GM19240 (cell line): ENCODE measurements around the gene SERPINA3.

Experiments used
- DNase-seq: peaks from one replicate; pipeline ENCODE4 v3.0.0; 2011; ENCODE audit warnings: low spot score; ENCODE audit not compliant: insufficient read length

SERPINA3 gene

GRCh38 chr14:94612580-94613554, 676 bp downstream of the SERPINA3 start:
- no peak for DNase-seq

DNA sequence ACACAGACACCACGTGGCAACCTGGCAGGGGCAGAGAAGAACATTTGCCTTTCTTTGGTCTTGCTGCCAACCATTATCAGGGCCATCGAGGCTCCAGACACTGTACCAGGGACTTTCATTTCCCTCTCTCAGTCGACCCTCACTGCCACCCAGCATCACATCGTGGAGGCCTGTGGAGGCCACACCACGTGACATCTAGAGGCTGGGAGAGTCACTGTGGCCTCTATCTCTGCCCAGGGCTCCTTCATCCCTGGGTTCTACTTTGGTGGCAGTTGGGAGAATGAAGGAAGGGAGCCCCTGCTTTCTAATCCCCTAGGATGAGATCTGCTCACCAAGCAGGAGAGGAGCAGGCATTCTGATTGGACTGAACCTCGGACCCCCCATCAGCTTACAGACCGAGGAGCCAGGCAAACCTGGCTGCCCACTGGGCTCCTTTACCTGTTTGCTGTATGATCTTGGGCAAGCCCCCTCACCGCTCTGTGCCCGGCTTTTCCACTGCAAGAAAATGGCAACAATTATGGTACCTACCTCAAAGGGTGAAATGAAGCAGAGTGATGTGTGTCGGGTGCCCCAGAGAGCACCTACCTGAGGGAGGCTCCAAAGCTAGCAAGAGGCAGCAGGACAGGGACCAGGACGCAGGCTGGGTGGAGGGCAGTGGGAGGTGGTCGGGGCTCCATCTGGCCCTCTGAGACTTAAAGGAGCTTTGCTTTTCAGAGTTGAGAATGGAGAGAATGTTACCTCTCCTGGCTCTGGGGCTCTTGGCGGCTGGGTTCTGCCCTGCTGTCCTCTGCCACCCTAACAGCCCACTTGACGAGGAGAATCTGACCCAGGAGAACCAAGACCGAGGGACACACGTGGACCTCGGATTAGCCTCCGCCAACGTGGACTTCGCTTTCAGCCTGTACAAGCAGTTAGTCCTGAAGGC, 1.8 kb downstream of the SERPINA3 start:
- no peak for DNase-seq

DNA sequence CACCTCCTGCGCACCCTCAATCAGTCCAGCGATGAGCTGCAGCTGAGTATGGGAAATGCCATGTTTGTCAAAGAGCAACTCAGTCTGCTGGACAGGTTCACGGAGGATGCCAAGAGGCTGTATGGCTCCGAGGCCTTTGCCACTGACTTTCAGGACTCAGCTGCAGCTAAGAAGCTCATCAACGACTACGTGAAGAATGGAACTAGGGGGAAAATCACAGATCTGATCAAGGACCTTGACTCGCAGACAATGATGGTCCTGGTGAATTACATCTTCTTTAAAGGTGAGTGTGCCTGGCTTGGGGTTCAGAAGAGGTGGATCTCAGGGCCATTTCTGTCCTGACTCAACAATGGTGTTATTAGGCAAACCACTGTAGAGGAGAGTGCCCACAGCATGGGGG, 2.6 kb downstream of the SERPINA3 start:
- no peak for DNase-seq

GRCh38 chr14:94615254-94615653, 3.1 kb downstream of the SERPINA3 start:
- DNase-seq: no peak

DNA sequence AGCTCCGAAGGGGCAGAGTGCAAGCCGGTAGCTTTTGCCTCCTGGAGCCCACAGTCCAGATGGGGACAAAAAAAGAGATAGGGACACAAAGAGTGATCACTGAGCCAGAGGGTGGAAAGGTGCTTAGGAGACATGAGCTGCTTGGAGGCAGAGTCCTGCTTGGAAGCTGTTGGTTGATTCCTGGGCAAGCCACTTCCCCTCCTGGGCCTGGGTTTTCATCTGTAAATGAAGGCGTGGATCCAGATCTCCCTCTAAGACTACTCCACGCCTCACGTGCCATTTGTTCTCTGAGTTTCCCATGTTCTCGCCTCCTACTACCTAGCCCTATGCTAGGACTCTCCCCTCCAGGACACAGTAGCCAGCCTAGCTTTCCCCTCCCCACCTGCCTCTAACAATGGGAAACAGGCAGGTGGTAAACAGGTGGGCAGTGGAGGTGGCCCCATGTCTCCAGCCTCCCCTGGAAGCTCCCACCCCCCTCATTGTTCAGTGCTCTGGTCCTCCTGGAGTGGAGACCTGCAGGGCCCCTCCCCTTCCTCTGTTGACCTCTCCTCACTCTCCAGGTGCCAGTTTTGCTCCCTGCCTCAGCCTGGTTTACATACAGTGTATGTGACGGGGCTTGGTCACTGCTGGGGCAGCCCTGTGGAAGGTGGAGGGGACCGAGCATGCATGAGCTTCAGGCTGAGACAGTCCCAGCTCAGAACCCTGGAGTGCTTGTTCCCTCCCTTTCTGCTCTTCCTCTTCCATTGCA, 3.8 kb downstream of the SERPINA3 start:
- no peak for DNase-seq

- no peak for DNase-seq
These were observed 5.3 kb downstream of the SERPINA3 start for GRCh38 chr14:94617366-94617941.

DNA sequence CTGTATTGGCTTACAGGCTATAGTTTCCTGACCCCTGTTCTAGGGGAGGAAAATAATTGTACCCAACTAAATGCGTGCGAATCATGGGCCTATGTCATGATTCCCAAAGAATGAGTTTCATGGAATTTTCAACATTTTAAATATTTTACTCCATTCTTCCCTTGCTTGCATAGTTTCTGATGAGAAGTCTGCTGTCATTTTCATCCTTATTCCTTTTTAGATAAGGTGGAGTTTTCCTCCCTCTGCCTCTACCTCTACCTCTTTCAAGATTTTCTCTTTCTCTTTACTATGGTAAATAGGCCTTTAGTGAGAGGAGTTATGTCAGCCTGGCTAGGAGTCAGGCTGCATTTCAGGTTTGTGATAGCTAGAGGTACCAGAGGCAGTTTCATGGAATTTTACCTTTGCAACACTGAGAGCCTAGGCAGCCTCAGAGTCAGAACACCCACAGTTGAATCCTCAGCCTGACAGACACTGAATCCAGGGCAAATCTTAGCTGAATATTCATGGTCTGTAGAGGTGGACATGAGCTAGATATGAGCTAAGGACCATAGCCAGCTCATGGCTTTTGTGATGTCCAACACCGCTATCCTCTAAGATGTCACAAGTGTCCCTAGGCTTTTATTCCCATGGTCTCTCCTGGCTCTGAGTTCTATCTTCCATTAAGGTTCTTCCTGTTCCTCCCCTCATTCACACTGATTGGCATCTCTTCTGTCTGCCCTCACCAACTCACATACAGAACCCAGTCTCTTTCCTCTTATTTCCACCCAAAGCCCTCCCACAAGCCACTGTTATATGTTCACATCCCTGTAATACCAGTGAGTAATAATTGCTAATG, 6.0 kb downstream of the SERPINA3 start:
- DNase-seq: no peak

DNA sequence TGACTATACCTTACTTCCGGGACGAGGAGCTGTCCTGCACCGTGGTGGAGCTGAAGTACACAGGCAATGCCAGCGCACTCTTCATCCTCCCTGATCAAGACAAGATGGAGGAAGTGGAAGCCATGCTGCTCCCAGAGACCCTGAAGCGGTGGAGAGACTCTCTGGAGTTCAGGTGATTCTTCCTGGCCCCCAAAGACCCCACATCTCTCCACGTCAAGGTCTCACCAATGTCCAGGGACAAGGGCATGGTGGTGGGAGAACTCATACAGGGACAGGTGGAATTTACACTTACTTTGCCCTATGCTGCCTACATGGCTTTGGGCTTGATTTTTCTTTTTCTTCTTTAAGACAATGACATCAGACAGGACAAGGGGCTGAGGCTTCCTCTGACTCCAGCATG, 7.1 kb downstream of the SERPINA3 start:
- DNase-seq: no peak

DNA sequence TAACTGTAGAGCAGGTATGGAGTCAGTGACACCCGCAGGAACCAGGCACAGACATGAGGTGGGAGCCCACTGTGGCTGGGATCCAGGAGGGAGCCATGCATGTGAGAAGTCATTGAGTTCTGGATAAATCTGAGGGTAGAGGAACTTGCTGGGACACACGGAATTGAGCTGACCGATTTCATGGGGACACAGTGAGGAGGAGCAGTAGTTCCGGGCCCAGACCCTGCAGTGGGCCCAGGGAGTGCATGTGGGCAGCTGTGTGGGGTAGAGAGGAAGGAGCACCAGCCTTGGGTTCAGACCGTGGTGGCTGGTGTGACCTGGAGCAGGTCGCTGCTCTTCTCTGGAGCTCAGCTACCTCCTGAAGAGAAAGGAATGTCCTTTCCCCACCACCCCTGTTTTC, 8.4 kb downstream of the SERPINA3 start:
- DNase-seq: no peak

- DNase-seq: no peak
These were observed 9.4 kb downstream of the SERPINA3 start for GRCh38 chr14:94621358-94622134.

DNA sequence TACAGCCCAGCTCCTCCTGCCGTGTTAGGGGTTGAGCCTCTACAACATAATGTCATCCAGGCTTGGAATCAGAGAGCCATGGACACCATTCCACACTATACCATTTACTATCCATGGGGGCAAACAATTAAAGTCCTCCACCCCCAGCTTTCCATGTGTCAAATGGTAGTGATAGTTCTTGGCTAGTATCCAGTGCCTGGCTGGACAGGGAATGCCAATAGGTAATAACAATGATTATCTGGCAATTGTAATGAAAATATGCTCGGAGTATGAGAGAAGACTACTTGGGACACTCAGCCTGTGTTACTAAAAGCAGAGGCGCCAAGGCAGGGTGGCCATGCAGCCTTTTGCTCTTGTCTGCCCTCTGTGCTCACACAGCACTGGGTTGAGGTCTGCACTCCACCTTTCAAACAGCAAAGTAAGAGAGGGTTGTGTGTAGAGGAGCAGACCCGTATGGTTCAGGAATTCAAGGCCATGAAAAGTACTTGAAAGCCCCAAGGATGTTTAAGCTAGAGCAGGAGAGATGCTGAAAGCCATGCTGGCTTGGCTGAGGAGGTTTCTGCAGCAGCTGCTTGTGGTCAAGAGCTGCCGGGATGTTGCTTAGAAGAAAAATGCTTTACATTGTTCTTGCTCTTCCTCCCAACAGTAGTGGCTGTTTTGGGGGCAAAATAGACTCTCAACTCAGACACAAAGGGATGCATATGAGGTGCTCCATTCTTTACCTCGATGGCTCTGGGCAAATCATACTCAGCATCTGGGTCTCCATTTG, 10.6 kb downstream of the SERPINA3 start:
- no peak for DNase-seq

DNA sequence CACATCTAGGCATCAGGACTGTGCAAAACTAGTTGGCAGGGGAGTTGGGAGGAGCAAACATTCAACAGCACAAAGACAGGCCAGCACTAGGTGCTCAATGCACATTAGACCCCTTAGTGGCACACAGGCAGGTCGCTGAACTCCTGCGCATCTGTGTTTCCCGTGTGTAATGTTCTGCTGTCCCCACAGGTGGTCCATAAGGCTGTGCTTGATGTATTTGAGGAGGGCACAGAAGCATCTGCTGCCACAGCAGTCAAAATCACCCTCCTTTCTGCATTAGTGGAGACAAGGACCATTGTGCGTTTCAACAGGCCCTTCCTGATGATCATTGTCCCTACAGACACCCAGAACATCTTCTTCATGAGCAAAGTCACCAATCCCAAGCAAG, 11.2 kb downstream of the SERPINA3 start:
- DNase-seq: no peak

DNA sequence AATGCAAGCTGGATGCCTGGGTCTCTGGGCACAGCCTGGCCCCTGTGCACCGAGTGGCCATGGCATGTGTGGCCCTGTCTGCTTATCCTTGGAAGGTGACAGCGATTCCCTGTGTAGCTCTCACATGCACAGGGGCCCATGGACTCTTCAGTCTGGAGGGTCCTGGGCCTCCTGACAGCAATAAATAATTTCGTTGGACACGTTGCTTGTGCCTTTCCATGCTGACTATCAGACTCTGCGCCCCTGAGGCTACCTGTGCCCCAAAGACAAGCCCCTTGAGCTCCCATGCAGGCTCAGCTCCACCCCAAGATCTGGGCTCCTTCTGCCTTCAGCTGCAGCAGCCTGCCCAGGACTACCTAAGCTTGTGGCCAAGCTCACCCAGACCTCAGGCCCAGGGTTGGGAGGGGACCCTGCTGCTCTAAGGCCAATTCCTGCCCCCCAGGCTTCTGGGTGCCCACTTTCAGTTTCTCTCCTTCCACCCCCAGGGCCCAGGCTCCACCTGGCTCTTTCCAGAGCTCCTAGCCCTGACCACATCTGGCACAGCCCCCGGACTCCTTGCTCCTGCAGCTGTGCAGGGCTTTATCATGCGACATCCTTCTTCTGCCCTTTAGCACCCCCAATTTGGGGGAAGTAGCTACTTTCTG, 11.8 kb downstream of the SERPINA3 start:
- no peak for DNase-seq

GRCh38 chr14:94624537-94625352, 12.6 kb downstream of the SERPINA3 start:
- DNase-seq: no peak

- DNase-seq: no peak
These were observed 13.1 kb downstream of the SERPINA3 start for GRCh38 chr14:94625353-94625635.

DNA sequence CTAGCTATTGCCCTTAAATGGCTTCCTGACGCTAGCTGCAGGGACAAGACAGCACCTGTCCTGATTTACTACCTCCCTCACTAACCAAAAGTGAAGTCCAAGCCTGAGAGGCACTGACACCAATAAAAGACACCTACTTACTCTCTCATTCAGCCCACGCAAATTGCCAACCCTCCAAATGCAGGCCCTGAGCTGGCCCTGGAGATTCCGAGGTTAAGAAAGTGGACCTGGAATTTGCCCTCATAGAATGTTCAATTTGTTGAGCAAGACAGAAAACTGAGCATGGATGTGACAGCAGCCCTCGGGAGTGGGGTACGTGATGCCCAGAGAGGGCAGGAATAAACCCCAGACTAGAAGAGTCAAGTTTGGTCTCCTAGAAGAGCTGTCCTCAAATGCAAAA, 16.4 kb downstream of the SERPINA3 start:
- DNase-seq: no peak

GRCh38 chr14:94630396-94630795, 18.2 kb downstream of the SERPINA3 start:
- DNase-seq: no peak

DNA sequence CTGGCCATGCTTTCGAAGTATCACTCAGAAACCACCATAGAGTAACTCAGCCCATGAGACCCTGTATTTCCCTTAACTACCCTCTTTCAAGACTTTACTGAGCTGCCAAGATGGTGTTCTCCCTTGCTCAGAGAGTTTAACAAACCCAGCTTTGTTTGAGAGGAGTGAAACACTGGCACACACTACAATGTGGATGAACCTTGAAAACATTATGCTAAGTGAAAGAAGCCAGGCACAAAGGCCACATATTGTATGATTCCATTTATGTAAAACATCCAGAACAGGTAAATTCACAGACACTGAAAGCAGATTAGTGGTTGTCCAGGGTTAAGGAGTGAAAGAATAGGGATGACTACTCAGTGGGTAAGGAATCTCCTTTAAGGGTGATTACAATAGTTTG, 18.9 kb downstream of the SERPINA3 start:
- DNase-seq: no peak
